WTC11 (cell line): ENCODE measurements around the gene ITGA8.

Experiments
- CTCF ChIP-seq: fragments of 200-600 bp; IDR thresholded peaks from 2 replicates; pipeline ENCODE4 v1.8.0; 2022; ENCODE audit warnings: antibody characterized with exemption
- ELF4 ChIP-seq: sonication (generic); formaldehyde crosslinking; IDR thresholded peaks from 2 replicates; pipeline ENCODE4 v1.8.1; 2022; ENCODE audit warnings: low read depth, mild to moderate bottlenecking, moderate library complexity, missing genetic modification reagents
- HMGXB4 ChIP-seq: sonication (generic); formaldehyde crosslinking; IDR thresholded peaks from 2 replicates; pipeline ENCODE4 v1.8.1; 2023; ENCODE audit warnings: mild to moderate bottlenecking, moderate library complexity, missing genetic modification reagents
- MLX ChIP-seq: sonication (generic); formaldehyde crosslinking; IDR thresholded peaks from 2 replicates; pipeline ENCODE4 v1.8.1; 2023; ENCODE audit warnings: mild to moderate bottlenecking, missing genetic modification reagents, moderate library complexity
- NR3C1 ChIP-seq: sonication (generic); formaldehyde crosslinking; conservative IDR thresholded peaks from 2 replicates; pipeline ENCODE4 v1.8.1; 2023; ENCODE audit warnings: low read depth, mild to moderate bottlenecking, missing genetic modification reagents
- SMAD4 ChIP-seq: sonication (generic); formaldehyde crosslinking; IDR thresholded peaks from 2 replicates; pipeline ENCODE4 v1.8.0; 2022; ENCODE audit warnings: mild to moderate bottlenecking, missing genetic modification reagents
- SP1 ChIP-seq: sonication (generic); formaldehyde crosslinking; conservative IDR thresholded peaks from 2 replicates; pipeline ENCODE4 v1.8.1; 2022; ENCODE audit warnings: missing genetic modification reagents
- USF2 ChIP-seq: sonication (generic); formaldehyde crosslinking; IDR thresholded peaks from 2 replicates; pipeline ENCODE4 v1.8.1; 2023; ENCODE audit warnings: mild to moderate bottlenecking, missing genetic modification reagents, moderate library complexity
- ZNF121 ChIP-seq: sonication (generic); formaldehyde crosslinking; IDR thresholded peaks from 2 replicates; pipeline ENCODE4 v1.8.0; 2023; ENCODE audit warnings: missing genetic modification reagents
- ZNF263 ChIP-seq: sonication (generic); formaldehyde crosslinking; IDR thresholded peaks from 2 replicates; pipeline ENCODE4 v1.8.1; 2022; ENCODE audit warnings: low read depth, mild to moderate bottlenecking, moderate library complexity, missing genetic modification reagents
- ZNF423 ChIP-seq: fragments of 250-450 bp; sonication (Bioruptor Pico); IDR thresholded peaks from 2 replicates; pipeline ENCODE4 v2.1.2; 2022; ENCODE audit warnings: mild to moderate bottlenecking, moderate library complexity

- TF ChIP-seq USF2 (no peak), ZNF263 (CRISPR knock-in tag) (no peak), CTCF (no peak), ZNF121 (CRISPR knock-in tag) (no peak), SP1 (CRISPR knock-in tag) (no peak), ZNF423 (CRISPR knock-in tag) (no peak), ELF4 (CRISPR knock-in tag) (no peak), HMGXB4 (CRISPR knock-in tag) (no peak), SMAD4 (CRISPR knock-in tag) (no peak), NR3C1 (CRISPR knock-in tag) (no peak), MLX (CRISPR knock-in tag) (no peak)
These were observed 247.7 kb downstream of the ITGA8 start for GRCh38 chr10:15472008-15472407.
